GM19397 (cell line): Measurements from ENCODE around the gene ASS1.

ENCODE experiments used
- ATAC-seq: cut with Tn5 transposase; IDR thresholded peaks from one replicate; pipeline ENCODE4 v1.9.1; 2021; ENCODE audit warnings: mild to moderate bottlenecking, moderate library complexity; ENCODE audit not compliant: unreplicated experiment

ASS1 gene

DNA sequence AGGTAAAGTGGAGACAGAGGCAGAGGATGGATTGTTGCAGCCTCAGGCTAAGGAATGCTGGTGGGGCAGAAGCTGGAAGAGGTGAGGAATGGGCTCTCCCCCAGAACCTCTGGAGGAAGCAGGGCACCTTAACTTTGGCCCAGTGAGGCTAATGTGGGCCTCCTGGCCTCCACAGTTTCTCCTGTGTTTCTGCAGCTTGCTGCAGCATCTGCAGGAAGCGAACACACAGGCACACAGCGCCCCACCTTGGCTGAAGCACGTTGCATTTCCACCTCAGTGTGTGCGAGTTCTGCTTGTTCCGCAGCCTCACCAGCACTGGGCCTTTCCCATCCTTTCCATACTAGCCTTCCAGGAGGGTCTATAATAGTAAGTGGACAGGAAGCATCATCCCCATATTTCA lies 27.2 kb upstream of the ASS1 start:
- ATAC-seq, result no peak

DNA sequence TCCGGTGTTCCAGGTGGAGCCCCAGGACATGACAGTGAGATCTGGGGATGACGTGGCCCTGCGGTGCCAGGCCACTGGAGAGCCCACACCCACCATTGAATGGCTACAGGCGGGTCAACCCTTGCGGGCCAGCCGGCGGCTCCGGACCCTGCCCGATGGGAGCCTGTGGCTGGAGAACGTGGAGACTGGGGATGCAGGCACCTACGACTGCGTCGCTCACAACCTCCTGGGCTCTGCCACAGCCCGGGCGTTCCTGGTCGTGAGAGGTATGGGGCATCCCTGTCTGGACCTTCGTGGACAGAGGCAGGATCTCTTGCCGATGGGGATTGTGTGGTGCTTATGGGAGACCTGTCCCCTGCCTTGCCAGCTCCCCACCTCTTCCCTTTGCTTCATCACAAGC lies 26.0 kb upstream of the ASS1 start:
- no peak for ATAC-seq

DNA sequence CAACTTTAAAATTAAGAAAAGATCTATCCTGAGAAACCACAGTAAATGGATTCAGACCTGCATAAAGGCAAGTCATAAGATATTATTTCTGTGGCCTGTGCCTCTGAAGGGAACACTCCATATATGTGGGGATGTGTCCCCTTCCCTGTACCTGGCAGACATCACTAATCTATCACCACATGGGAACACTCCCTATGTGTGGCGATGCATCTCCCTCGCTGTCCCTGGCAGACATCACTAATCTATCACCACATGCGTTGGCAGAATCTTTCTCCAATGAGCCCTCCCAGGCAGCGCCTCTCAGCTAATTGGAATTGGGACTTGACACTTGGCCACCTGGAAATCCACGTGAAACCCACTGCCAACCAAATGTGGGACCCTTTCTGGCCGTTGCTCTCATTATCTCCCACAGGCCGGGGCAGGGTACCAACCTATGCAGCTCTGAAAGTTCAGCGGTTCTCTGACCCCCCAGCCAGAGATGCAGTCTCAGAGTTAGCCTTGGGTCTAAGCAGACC lies 25.2 kb upstream of the ASS1 start:
- no peak for ATAC-seq

DNA sequence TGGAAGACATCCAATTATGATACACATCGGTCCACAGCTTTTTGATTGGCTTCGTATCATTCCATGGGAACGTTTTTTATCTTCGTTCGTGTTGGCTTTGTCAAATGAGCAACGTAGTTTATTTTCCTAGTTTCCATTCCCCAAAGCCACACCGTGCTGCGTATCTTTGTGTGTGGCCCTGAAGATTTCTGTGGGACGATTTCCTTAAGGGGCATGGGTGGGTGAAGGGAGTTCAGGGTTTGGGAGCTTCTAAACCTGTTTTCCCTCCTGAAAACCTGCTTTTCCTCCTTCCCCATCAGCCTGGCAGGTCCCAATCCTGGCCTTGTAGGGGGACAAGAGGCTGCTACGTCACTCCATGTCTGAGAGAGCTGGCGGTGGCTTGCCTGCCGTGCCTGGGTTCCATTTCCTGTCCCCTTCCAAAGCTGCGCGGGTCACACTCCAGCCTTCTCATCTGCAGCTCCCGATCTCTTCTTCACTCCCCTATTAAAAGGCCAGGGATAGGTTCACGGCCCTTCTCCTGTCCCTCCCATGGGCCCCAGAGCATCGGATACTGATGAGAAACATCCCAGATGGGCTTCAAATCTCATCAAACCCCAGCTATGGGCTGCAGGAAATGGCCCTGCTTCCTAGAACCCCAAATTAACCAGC lies 23.5 kb upstream of the ASS1 start:
- no peak for ATAC-seq

DNA sequence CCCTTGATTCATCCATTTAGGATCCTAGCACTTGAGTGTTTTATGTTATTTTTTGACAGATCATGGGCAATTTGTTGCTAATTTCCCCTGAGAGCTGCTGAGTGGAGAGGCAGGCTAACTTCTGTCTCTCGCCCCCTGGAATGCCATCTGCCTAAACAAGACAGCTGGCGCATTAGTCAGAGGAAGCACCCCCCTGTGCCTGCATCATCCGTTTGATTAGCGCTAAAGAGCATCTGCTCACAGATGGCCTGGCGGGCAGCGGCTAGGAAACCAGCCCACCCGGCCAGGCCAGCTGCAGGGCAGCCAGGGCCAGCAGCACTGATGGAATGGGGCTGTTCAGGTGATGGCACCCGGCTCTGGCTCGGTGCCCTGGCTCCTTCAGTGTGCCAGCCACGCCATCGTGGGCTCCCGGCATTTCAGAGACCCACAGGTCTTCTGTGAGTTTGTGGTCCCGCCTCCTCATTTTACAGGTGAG lies 22.9 kb upstream of the ASS1 start:
- no peak for ATAC-seq

DNA sequence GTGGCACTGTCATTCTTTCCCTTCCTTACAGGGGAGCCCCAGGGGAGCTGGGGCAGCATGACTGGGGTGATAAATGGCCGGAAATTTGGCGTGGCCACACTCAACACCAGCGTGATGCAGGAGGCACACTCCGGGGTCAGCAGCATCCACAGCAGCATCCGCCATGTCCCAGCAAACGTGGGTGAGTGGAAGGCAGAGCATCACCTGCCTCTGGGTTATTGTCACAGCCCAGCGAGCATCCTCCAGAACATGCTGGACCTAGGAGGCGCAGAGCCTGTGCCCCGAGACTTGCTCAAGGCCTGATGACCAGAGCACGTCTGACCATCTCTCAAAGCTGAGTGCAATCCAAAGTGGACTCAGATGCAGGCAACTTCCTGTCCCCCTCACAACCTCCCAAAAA lies 22.2 kb upstream of the ASS1 start:
- ATAC-seq, result no peak

DNA sequence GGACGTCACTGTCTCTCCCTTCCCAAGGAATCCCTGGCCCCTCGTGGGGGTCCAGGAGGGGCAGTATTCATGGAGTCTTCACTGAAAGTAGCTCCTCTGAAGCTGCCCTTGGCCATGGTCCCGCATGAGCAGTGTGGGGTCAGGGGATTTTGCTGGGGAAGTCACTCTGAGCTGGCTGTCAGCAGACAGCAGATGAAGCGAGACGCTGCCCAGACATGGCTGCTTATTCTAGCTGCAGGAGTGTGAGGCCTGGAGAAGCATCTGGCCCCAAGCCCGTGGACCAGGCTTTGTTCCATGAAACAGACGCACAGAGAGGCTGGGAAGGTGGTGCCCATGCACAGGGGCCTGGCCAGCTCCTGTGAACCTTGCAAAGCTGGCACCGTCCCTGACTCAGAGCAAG lies 21.5 kb upstream of the ASS1 start:
- no peak for ATAC-seq

DNA sequence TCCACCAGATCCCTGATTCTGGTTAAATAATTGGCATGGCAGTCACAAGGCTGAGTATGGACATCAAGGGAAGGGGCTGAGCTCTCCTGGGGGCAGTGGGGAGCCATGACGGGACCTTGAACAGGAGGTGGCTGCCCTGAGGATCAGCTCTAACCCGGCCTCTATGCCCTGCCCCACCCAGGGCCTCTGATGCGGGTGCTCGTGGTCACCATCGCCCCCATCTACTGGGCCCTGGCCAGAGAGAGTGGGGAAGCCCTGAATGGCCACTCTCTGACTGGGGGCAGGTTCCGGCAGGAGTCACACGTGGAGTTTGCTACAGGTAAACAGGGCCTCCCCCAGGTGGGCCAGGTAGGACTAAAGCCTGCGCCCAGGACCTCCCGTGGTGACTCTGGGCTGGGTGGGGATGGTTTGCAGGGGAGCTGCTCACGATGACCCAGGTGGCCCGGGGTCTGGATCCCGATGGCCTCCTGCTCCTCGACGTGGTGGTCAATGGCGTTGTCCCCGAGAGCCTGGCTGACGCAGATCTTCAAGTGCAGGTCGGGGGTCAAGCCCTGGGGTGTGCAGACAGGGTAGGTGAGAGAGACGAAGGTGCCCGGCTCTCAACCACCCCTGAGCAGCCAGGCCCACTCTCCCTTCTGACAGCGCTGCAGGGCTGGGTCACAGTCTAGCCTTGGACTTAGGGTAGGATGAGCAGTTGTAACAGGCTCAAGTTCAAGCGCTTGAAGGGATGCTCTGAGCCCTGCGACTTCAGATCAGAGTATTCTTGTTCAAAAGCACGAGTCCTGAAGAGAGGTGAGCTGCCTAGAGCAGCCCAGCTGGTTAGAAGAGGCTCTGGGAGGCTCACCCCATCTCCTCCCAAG lies 19.9 kb upstream of the ASS1 start:
- ATAC-seq, result no peak

DNA sequence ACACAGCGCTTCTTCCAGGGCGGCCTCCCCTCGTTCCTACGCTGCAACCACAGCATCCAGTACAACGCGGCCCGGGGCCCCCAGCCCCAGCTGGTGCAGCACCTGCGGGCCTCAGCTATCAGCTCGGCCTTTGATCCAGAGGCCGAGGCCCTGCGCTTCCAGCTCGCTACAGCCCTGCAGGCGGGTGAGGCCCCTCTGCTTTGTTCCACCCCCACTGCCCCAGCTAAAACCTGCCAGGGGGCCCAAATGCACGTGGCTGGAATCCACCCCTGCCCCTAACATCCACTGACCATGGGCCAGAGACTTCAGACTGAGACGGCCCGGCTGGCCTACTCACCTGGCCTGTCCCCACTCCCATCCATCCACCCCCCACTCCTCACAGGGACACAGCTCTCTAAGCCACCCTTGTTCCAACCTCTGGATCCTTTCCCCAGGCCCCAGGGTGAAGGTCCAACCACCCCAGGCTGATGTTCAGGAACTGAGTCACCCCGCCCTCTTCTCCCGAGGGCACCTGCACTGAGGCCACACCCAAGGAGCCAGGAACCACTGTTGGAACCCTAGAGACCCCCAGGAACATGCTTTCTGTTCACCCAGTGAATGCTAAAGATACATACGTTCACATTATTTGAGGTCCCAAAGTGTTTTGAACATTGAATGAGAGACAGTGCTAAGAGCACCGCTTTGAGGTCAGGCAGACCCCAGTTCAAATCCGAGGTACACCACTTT lies 18.9 kb upstream of the ASS1 start:
- ATAC-seq, result no peak

DNA sequence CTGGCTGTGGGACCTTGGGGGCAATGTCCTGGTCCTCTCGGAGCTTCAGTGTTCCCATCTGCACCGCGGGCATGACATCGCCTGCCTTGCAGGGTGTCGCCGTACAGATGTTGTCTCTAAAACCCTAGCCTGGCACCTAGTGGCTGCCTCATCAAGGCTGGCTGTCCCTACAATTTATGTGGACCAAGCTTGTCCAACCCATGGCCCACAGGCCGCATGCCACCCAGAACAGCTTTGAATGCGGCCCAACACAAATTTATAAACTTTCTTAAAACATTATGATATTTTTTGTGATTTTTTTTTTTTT lies 18.3 kb upstream of the ASS1 start:
- ATAC-seq, result no peak

DNA sequence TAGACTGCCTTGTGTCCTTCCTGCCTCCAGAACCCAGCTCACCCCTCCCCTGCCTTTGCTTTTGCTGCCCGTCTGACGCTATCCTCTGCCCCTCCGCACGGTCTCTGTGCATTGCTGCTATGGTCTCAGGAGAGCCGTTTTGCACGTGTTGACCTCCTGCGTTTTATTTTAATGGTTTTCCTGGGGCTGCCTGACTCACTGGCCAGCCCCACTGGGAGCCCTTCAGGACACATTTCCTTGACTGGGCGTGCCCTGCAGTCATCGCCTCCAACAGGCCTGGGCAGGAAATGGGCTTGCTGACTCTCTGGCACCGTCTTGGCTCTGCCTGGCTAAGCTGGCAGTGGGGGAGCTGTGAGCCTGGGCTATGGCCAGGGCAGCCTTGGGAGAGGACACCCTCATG lies 17.9 kb upstream of the ASS1 start:
- no peak for ATAC-seq

DNA sequence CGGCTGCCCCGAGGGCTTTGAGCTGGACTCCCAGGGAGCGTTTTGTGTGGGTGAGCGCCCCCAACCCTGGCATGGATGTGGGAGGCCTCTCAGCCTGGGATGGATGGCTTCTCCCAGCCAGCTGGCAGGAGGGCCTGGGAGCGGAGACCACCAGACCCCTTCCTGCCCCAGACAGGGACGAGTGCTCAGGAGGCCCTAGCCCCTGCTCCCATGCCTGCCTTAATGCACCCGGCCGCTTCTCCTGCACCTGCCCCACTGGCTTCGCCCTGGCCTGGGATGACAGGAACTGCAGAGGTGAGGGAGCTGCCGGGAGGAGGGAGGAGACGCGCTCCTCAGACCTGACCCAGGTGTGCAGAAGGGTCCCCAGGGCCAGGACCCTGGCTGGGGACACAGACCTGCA lies 17.4 kb upstream of the ASS1 start:
- ATAC-seq, result no peak

DNA sequence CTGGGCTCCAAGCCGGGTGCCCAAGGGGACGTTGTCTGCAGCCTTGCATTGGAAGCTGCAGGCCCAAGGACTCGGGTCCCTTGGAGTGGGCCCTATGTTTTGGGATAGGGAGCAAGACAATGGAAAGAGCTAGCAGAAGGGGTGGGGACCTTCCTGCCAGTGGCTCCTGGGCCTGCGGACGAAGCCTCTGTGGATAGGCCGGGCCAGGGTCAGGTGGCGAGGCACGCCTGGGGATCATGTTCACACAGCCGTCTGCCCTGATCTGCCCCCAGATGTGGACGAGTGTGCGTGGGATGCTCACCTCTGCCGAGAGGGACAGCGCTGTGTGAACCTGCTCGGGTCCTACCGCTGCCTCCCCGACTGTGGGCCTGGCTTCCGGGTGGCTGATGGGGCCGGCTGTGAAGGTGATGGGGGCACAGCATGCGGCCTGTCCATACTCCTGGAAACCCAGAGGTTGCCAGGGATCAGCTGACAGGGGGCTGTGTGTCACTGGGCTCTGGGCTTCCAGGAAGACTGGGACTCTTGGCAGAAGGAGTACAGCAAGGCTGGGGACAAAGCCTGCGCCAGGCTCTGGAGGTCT lies 16.6 kb upstream of the ASS1 start:
- ATAC-seq, result no peak

DNA sequence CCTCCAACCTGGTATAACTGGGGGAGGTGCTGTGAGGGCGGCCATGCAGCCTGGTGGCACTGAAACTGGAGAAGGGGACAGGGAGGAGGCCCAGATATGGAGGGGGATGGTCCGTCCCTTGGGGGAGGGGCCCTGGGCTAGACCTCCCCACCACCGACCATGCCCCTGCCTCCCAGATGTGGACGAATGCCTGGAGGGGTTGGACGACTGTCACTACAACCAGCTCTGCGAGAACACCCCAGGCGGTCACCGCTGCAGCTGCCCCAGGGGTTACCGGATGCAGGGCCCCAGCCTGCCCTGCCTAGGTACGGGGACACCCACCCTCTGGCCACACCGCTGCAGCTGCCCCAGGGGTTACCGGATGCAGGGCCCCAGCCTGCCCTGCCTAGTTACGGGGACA lies 15.4 kb upstream of the ASS1 start:
- no peak for ATAC-seq

DNA sequence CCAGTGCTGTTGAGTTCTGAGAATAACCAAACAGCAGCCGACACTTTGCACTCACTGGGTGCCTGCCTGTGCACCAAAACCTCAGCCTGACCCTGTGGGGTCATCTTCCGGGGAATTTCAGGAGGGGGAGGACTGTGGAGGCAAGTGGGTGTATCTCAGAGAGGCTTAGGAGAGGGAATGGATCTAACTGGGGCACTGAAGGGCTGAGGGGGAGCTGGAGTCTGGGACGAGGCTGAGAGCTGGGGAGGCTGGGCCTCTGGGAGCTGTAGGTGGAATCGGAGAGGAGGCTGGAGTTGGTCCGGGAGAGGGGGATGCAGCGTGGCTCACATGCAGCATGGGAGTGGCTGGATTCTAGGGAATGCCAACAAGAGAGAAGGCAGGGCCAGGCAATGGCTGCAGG lies 14.9 kb upstream of the ASS1 start:
- ATAC-seq, result no peak

DNA sequence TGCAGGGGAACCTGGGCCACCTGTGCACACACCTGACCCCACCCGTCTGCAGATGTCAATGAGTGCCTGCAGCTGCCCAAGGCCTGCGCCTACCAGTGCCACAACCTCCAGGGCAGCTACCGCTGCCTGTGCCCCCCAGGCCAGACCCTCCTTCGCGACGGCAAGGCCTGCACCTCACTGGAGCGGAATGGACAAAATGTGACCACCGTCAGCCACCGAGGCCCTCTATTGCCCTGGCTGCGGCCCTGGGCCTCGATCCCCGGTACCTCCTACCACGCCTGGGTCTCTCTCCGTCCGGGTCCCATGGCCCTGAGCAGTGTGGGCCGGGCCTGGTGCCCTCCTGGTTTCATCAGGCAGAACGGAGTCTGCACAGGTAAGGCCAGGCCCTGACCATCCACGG lies 14.5 kb upstream of the ASS1 start:
- no peak for ATAC-seq

DNA sequence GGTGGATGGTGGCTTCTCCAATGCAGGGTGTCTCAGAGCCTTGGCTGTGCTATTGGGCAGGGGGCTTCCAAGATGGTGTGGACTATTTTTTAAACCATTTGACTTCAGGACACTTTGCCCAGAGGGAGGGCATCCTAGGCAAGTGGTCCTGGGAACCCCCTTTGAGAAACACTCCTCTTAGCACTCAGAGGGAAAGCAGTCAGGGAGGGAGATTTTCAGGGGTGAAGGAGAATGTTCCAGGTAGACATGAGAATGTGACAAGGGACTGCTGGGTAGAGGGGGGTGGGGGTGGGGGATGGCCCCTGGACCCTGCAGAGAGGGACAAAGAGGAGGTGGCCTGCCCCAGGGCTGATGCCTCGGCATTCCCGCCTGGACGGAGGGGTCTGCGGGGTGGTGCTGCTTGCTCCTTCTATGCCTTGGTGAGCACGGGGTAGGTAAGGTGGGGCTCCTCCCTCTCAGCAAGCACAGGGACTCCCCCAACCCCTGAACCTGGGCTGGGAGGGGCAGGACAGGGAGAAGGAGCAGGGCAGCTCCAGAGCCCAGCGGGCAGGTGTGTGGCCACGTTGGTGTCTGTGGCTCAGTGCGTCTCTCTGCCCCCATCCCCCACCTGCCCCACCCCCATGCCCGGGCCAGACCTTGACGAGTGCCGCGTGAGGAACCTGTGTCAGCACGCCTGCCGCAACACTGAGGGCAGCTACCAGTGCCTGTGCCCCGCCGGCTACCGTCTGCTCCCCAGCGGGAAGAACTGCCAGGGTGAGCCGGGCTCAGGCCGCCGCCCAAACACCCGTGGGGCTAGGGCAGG lies 13.8 kb upstream of the ASS1 start:
- no peak for ATAC-seq

DNA sequence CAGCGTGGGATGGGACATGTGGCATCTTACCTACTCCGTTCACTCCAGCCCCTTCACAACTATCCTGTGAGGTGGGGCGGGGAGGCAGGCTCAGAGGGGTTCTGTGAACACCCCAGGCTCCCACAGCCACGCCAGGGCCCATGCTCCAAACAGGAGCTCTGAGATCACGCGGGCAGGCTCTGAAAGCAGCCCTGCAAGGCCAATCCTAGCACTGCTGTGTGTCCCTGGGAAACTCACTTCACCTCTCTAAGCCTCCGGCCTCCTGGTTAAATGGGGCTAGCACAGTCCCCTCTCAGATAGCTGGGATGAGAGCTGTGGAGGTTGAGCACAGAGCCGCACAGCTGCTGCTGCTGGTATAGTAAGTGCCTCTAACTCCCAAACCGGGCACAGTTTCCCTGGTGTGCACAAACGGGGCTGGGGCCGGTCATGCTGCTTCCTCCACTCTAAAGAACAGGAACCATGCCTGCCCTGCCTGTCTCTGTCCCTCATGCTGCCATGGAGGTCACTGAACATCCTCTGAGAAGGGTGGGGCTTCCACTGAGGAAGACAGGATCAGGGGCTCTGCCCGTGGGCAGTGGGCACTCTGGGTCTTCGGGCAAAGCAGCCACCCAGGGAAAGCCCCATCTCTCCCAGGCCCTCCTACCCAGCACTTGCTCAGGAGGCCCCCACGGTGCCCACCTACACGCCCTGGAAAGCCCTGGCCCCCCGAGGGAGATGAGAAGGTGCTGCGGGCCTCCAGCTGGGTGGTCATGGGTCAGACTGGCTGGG lies 13.0 kb upstream of the ASS1 start:
- no peak for ATAC-seq

DNA sequence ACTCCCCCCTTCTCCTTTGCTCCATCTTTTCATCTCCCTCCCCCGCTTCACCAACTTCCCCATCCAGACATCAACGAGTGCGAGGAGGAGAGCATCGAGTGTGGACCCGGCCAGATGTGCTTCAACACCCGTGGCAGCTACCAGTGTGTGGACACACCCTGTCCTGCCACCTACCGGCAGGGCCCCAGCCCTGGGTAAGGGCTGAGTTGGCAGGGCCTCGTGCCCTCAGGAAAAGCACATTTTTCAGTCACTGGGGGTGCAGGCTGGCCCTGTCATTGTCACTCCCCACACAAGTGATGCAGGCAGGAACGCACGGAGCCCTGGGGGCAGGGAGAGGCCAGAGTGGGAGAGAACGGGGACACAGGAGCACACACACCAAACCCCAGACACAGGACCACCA lies 12.4 kb upstream of the ASS1 start:
- no peak for ATAC-seq

DNA sequence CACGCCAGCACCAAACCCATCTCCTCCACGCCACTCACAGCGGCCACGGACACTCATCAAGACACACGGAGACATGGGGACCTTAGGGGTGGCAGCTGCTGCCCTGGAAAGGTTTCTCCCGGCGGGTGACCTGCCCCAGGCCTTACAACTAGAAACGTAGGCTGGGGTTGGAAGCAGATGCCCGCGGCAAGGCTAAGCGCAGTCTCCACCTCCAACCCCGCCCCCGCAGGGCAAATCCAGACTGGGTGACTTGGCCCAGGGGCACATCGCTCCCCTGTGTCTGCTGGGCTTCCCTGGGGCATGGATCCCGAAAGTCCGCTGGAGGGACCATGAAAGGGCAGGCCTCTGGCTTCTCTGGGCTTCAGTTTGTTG lies 12.0 kb upstream of the ASS1 start:
- no peak for ATAC-seq
